Neuronal stem cell (in vitro differentiated cells): ENCODE data around the gene GLIS1.

ENCODE experiments used
- DNase-seq: peaks from one replicate; pipeline ENCODE4 v3.0.0-alpha.2; 2013; ENCODE audit warnings: low spot score
- H2AFZ ChIP-seq: one replicate; pipeline ENCODE4 v1.6.1; 2013; ENCODE audit warnings: mild to moderate bottlenecking, low read length, inconsistent platforms
- H2AK5ac ChIP-seq: 2 replicates; pipeline ENCODE4 v1.6.1; 2013; ENCODE audit warnings: low read depth, mild to moderate bottlenecking, inconsistent platforms, low read length, moderate library complexity, mixed read lengths
- H2BK120ac ChIP-seq: 2 replicates; pipeline ENCODE4 v1.6.1; 2013; ENCODE audit warnings: low read depth, mild to moderate bottlenecking, inconsistent platforms, low read length, moderate library complexity, mixed read lengths
- H2BK12ac ChIP-seq: one replicate; pipeline ENCODE4 v1.6.1; 2013; ENCODE audit warnings: low read length, inconsistent platforms
- H2BK15ac ChIP-seq: 2 replicates; pipeline ENCODE4 v1.6.1; 2013; ENCODE audit warnings: mild to moderate bottlenecking, low read length, inconsistent platforms, mixed read lengths
- H2BK5ac ChIP-seq: one replicate; pipeline ENCODE4 v1.6.1; 2013; ENCODE audit warnings: inconsistent platforms, mild to moderate bottlenecking, low read length, moderate library complexity
- H3K14ac ChIP-seq: one replicate; pipeline ENCODE4 v1.6.1; 2013; ENCODE audit warnings: low read length, inconsistent platforms
- H3K18ac ChIP-seq: 2 replicates; pipeline ENCODE4 v1.6.1; 2013; ENCODE audit warnings: low read length, inconsistent platforms
- H3K23ac ChIP-seq: 2 replicates; pipeline ENCODE4 v1.6.1; 2013; ENCODE audit warnings: low read depth, mild to moderate bottlenecking, mixed read lengths, low read length, inconsistent platforms; ENCODE audit not compliant: poor library complexity
- H3K27ac ChIP-seq: replicated peaks from 3 replicates; pipeline ENCODE4 v1.5.1; 2013; ENCODE audit warnings: low read length, inconsistent platforms
- H3K27me3 ChIP-seq, 3 experiments: 2 replicates each; pipeline ENCODE4 v1.6.1; 2013; ENCODE audit warnings: low read length in 3 of 3, mild to moderate bottlenecking in 2 of 3, inconsistent platforms in 1 of 3, low read depth in 1 of 3, mixed read lengths in 1 of 3, moderate library complexity in 1 of 3; ENCODE audit not compliant: control insufficient read depth in 3 of 3, insufficient read depth in 3 of 3
- H3K36me3 ChIP-seq, 2 donors: replicated peaks in 1 of 2; 2 replicates each; pipeline ENCODE4 v1.6.1; 2013; ENCODE audit warnings: low read length in 2 of 2; ENCODE audit not compliant: control insufficient read depth in 2 of 2, insufficient read depth in 2 of 2
- H3K4ac ChIP-seq: 2 replicates; pipeline ENCODE4 v1.6.1; 2013; ENCODE audit warnings: inconsistent platforms, mild to moderate bottlenecking, low read length, moderate library complexity
- H3K4me1 ChIP-seq, 2 donors: 1 replicate in 1 of 2; 2 replicates in 1 of 2; pipeline ENCODE4 v1.6.1; 2013; ENCODE audit warnings: low read length in 2 of 2, low read depth in 1 of 2; ENCODE audit not compliant: control insufficient read depth in 2 of 2, insufficient read depth in 1 of 2
- H3K4me2 ChIP-seq: one replicate; pipeline ENCODE4 v1.6.1; 2013; ENCODE audit warnings: mild to moderate bottlenecking, low read length, inconsistent platforms; ENCODE audit not compliant: insufficient read depth, poor library complexity, severe bottlenecking
- H3K4me3 ChIP-seq, 2 donors: 2 replicates each; pipeline ENCODE4 v1.5.1; 2013; ENCODE audit warnings: low read length in 2 of 2, mild to moderate bottlenecking in 2 of 2, inconsistent platforms in 1 of 2, moderate library complexity in 1 of 2
- H3K79me1 ChIP-seq: one replicate; pipeline ENCODE4 v1.6.1; 2013; ENCODE audit warnings: low read depth, mild to moderate bottlenecking, inconsistent platforms, low read length, moderate library complexity
- H3K9ac ChIP-seq: one replicate; pipeline ENCODE4 v1.6.1; 2013; ENCODE audit warnings: mild to moderate bottlenecking, low read depth, low read length, inconsistent platforms; ENCODE audit not compliant: poor library complexity
- H3K9me3 ChIP-seq, 2 donors: replicated peaks in 1 of 2; 2 replicates each; pipeline versions ENCODE3 to v1.6.1; 2013; ENCODE audit warnings: low read length in 2 of 2, mild to moderate bottlenecking in 2 of 2, inconsistent platforms in 1 of 2, low read depth in 1 of 2, mixed read lengths in 1 of 2, moderate library complexity in 1 of 2; ENCODE audit not compliant: control insufficient read depth in 2 of 2, insufficient read depth in 1 of 2
- H4K8ac ChIP-seq: one replicate; pipeline ENCODE4 v1.6.1; 2013; ENCODE audit warnings: low read depth, mild to moderate bottlenecking, inconsistent platforms, low read length, moderate library complexity
- H4K91ac ChIP-seq: one replicate; pipeline ENCODE4 v1.6.1; 2013; ENCODE audit warnings: low read length, low read depth, mild to moderate bottlenecking, inconsistent platforms; ENCODE audit not compliant: poor library complexity
- WGBS, 2 donors: extraction: QIAGEN DNeasy Blood & Tissue Kit; methylation state at CpG; one replicate each; pipeline ENCODE4 v1.1.7; 2013; ENCODE audit warnings: missing lambda C conversion rate in 2 of 2, mixed read lengths in 1 of 2; ENCODE audit not compliant: insufficient read length in 2 of 2, insufficient replicate concordance in 1 of 2; ENCODE audit errors: extremely low coverage in 2 of 2; 5-methylcytosine and 5-hydroxymethylcytosine counted together

The GLIS1 gene

DNA sequence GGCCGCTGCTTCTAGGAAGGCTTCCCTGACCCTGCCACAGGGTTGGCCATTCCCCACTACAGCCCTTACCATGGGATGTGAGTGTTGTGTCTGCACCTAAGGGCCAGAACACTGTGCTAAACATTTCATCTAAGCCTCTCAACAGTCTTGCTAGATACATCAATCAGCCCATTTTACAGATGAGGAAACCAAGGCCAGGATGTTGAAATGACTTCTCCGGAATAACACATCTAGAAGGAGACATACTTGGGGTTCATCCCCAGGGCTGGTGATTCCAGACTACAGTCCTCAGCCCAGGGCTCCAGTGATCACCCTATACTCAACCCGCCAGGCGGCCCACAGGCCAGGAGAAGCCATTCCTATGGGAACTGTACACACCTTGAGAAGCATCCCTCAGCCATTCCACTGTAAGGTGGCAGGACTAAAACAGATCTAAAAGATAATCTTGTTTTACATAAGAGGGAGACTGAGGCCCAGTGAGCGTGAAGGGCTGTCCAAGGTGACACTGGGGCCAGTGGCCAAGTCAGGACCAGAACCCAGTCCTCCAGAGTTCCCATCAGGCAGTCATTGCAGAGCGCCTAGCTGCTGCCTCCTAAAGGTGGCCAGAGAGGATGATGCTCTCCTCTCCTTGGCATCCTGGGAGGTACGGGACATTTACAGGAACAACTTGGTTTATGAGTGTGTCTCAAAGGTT, 119.5 kb downstream of the GLIS1 start:
- Histone ChIP-seq H2BK5ac (no peak overlapping the region), H3K9ac (no peak overlapping the region), H3K4ac (no peak overlapping the region), H2BK12ac (no peak overlapping the region), H3K4me2 (no peak overlapping the region), H3K79me1 (peaks cover 1% of the 10 kb centered on the region), H2AK5ac (no peak overlapping the region), H3K27ac (no peak overlapping the region), H3K18ac (peak overlapping the region; percentile 76), H3K4me1 (no peaks in the 10 kb centered on the region), H3K23ac (no peak overlapping the region), H4K91ac (no peak overlapping the region), H3K36me3 (no peaks in the 10 kb centered on the region), H3K9me3 (no peaks in the 10 kb centered on the region), H2AFZ (no peak overlapping the region), H3K4me3 (peak overlapping the region in 1 of 2 donors; percentile 6), H3K14ac (no peak overlapping the region), H4K8ac (no peak overlapping the region), H3K27me3 (peaks cover 0 to 18% (median 0%) of the 10 kb centered on the region in 3 experiments), H2BK15ac (no peak overlapping the region), H2BK120ac (no peak overlapping the region)
- DNase-seq = no peak
- no CpG with 5 or more reads among the region's 7 CpGs for WGBS, 2 donors

DNA sequence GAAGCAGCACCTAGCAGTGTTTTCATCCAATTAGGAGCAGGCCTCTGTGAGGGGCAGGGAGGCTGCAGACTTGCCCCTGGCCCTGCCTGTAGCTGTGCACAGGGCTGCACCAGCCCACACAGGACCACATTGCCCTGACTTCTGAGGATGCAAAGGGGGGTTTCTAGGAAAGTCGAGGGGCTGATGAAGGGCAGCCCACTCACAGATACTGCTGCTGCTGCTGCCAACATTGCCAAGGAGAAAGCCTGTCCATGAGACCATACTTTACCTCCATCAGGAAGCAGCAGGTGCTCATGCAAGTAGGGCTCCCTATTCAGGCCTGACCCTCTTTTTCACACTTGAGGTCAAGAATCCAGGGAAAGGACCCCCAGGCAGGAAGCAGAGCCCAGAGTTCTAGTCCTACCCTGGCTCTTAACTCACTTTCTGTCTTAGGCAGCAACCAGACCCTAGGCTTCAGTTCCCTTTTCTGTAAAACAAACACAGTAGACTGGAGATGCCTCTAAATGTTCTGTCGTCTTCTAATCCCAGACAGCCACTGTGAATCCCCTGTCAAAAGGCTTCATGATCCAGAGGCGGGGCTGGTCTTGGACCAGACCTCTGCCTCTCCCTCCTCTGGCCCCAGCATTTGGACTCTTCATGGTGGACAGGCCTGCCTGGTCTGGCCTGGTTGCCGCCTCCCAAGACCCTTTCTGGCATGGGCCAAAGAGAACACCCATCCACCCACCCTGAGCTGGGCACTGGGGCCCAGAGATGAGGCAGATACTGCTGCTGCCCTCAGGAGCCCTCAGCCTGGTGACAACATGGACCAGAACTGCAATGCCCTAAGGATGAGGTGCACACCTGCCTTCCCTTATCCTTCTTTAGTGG, 120.2 kb downstream of the GLIS1 start:
- peak overlapping the region; percentile 75 for H3K14ac ChIP-seq
- H2BK5ac ChIP-seq = no peak overlapping the region
- no peak overlapping the region for H2BK15ac ChIP-seq
- H3K27me3 ChIP-seq = peaks cover 0 to 18% (median 0%) of the 10 kb centered on the region in 3 experiments
- H3K18ac ChIP-seq = peak overlapping the region; percentile 76
- no peak overlapping the region for H3K9ac ChIP-seq
- H3K23ac ChIP-seq = no peak overlapping the region
- H3K4me1 ChIP-seq = peaks cover 0 to 2% of the 10 kb centered on the region in 2 donors
- WGBS, 2 donors = no CpG with 5 or more reads among the region's 4 CpGs
- H3K36me3 ChIP-seq = no peaks in the 10 kb centered on the region
- no peak overlapping the region for H4K91ac ChIP-seq
- peak overlapping the region; percentile 4 for H4K8ac ChIP-seq
- no peak overlapping the region for H2BK120ac ChIP-seq
- H3K4me2 ChIP-seq = no peak overlapping the region
- H2AK5ac ChIP-seq = peak overlapping the region; percentile 13
- DNase-seq = no peak
- peak overlapping the region in 1 of 2 donors; percentile 6 for H3K4me3 ChIP-seq
- H3K79me1 ChIP-seq = peaks cover 1% of the 10 kb centered on the region
- H2AFZ ChIP-seq = no peak overlapping the region
- no peak overlapping the region for H2BK12ac ChIP-seq
- no peak overlapping the region for H3K4ac ChIP-seq
- no peaks in the 10 kb centered on the region for H3K9me3 ChIP-seq
- no peak overlapping the region for H3K27ac ChIP-seq

DNA sequence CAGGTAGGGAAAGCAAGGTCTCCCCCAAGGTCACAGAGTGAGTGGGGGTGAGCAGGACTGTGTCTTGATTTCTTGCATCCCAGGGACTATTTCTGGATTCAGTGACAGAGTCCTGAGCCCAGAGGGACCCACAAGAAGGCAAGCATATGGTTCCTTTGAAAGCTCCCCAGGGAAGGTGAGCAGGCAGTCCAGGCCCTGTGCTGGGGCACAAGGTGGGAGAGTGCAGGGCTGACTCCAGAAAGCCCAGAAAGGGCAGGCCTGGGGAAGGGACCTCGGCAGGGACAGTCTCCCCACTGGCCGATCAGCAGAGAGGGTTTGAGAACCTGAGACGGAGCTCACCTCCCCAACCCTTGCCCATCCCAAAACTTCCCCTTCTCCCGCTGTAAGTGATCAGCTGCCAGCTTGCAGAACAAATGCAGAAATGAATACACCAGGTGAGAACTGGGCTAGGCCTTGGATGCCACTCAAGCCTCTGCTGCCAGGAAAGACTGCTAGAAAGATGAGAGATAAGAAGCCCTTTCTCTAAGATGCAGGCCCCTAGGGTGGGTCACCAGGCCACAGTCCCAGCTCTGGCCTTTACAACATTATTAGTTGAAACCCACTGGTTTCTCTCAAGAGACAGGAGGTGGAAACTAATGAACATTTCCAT, 121.0 kb downstream of the GLIS1 start:
- Histone ChIP-seq H3K79me1 (peaks cover 1% of the 10 kb centered on the region), H3K4me1 (peaks cover 0 to 2% of the 10 kb centered on the region in 2 donors), H3K9ac (no peak overlapping the region), H3K18ac (peak overlapping the region; percentile 29), H2AK5ac (peak overlapping the region; percentile 9), H3K4me2 (no peak overlapping the region), H3K23ac (no peak overlapping the region), H3K27me3 (peaks cover 0 to 18% (median 0%) of the 10 kb centered on the region in 3 experiments), H4K8ac (no peak overlapping the region), H3K14ac (no peak overlapping the region), H2BK120ac (no peak overlapping the region), H2BK5ac (no peak overlapping the region), H2BK15ac (no peak overlapping the region), H3K36me3 (no peaks in the 10 kb centered on the region), H3K4me3 (no peak overlapping the region), H3K4ac (no peak overlapping the region), H4K91ac (no peak overlapping the region), H3K27ac (no peak overlapping the region), H2AFZ (no peak overlapping the region), H2BK12ac (no peak overlapping the region), H3K9me3 (no peaks in the 10 kb centered on the region)
- WGBS, 2 donors = no CpG with 5 or more reads among the region's 4 CpGs
- DNase-seq = no peak

DNA sequence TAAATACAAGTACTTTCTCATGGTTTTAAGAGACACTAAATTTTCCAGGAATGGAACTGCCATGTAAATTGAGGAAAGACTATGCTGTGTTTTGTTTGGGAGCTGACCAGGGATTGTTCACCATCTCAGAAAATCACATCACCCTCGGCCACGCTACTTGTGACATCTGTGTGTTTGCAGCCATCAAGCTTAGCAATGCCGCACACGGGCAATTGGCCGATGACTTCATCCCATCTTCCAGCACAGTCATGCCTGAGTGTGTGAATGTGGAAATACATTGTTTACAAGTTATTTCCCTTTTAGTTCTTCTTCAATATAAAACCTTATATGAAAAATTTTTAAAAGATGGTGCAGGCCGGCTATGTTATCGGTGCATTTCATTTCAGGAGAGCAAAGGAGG, 121.6 kb downstream of the GLIS1 start:
- no peak overlapping the region for H2AFZ ChIP-seq
- H3K4me1 ChIP-seq = peaks cover 0 to 2% of the 10 kb centered on the region in 2 donors
- H2BK12ac ChIP-seq = no peak overlapping the region
- H3K14ac ChIP-seq = no peak overlapping the region
- H4K8ac ChIP-seq = no peak overlapping the region
- H3K4me3 ChIP-seq = no peak overlapping the region
- no CpG with 5 or more reads among the region's 7 CpGs for WGBS, 2 donors
- no peak overlapping the region for H3K23ac ChIP-seq
- H2BK15ac ChIP-seq = no peak overlapping the region
- peak overlapping the region; percentile 9 for H2AK5ac ChIP-seq
- H3K9ac ChIP-seq = no peak overlapping the region
- no peak overlapping the region for H3K4ac ChIP-seq
- no peak overlapping the region for H3K18ac ChIP-seq
- no peak overlapping the region for H4K91ac ChIP-seq
- peaks cover 0 to 16% (median 0%) of the 10 kb centered on the region in 3 experiments for H3K27me3 ChIP-seq
- H3K79me1 ChIP-seq = peaks cover 1% of the 10 kb centered on the region
- DNase-seq = no peak
- H2BK120ac ChIP-seq = no peak overlapping the region
- H3K9me3 ChIP-seq = no peaks in the 10 kb centered on the region
- H2BK5ac ChIP-seq = no peak overlapping the region
- H3K4me2 ChIP-seq = no peak overlapping the region
- no peaks in the 10 kb centered on the region for H3K36me3 ChIP-seq
- H3K27ac ChIP-seq = no peak overlapping the region
